NB4 (cell line): Measurements from ENCODE around the gene TXN2.

ENCODE experiments used
- DNase-seq: peaks from one replicate; pipeline ENCODE4 v3.0.0; 2010; ENCODE audit warnings: low read depth
- H3K4me3 ChIP-seq: one replicate; pipeline ENCODE4 v1.5.1; 2011; ENCODE audit warnings: mild to moderate bottlenecking, low read depth, low read length, moderate library complexity
- CTCF ChIP-seq: IDR thresholded peaks from one replicate; pipeline ENCODE4 v1.5.1; 2012; ENCODE audit warnings: low read depth, low read length
- MAX ChIP-seq: IDR thresholded peaks from 2 replicates; pipeline ENCODE4 v1.6.1; 2011; ENCODE audit warnings: low read depth, low read length
- MYC ChIP-seq: IDR thresholded peaks from 2 replicates; pipeline ENCODE4 v1.6.1; 2011; ENCODE audit warnings: low read depth, low read length
- POLR2A ChIP-seq: IDR thresholded peaks from 2 replicates; pipeline ENCODE4 v1.6.1; 2011; ENCODE audit warnings: mild to moderate bottlenecking; ENCODE audit not compliant: insufficient read length; ENCODE audit errors: extremely low read depth

TXN2 gene

GRCh38 chr22:36461665-36462649, 19.5 kb downstream of the TXN2 start:
- TF ChIP-seq MAX: no peak
- TF ChIP-seq CTCF: no peak
- no peak for TF ChIP-seq MYC
- no peak overlapping the region for H3K4me3 ChIP-seq
- DNase-seq: no peak

GRCh38 chr22:36460202-36460601, 21.2 kb downstream of the TXN2 start:
- no peak for TF ChIP-seq MYC
- TF ChIP-seq MAX: no peak
- no peak for TF ChIP-seq CTCF
- TF ChIP-seq POLR2A: no peak
- no peak overlapping the region for H3K4me3 ChIP-seq
- no peak for DNase-seq

- TF ChIP-seq CTCF: no peak
- TF ChIP-seq POLR2A: no peak
- no peak for TF ChIP-seq MYC
- no peak for TF ChIP-seq MAX
- DNase-seq: peak; percentile 42
- H3K4me3 ChIP-seq: no peak overlapping the region
Observed at GRCh38 chr22:36457688-36458450, 23.6 kb downstream of the TXN2 start.

- TF ChIP-seq POLR2A (no peak), MYC (no peak), MAX (no peak), CTCF (no peak)
- peak; percentile 50 for DNase-seq
- no peak overlapping the region for H3K4me3 ChIP-seq
Observed at GRCh38 chr22:36456464-36456845, 25.0 kb downstream of the TXN2 start.

- DNase-seq: no peak
- no peak overlapping the region for H3K4me3 ChIP-seq
- TF ChIP-seq CTCF (no peak), MYC (no peak), MAX (no peak), POLR2A (no peak)
Observed at GRCh38 chr22:36455571-36456463, 25.6 kb downstream of the TXN2 start.
